ENCODE data around the gene CHRNB1.
"Not testable (repeated sequence)": the region's sequence is repeated elsewhere in the genome, so short reads cannot be mapped to it uniquely, and the experiment has no call there.

CHRNB1 gene

DNA sequence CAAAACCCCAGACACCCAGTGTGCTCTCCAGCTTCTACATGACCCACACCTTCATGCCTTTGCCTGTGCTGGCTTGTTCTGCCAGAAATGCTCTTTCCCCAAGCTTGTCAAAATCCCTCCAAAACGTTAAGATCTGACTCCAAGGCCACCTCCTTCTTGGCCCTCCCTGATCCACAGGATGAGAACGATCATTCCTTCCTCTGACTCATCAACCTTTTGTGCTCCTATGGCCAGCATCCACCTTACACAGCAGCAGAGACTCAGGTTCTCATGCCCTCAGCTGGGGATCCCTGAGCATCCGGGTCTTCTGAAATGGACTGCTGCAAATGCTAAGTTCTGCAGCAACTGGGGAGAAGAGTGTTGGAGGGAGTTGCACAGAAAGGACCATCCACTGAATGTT lies 31.6 kb downstream of the CHRNB1 start:
- peak; percentile 46 for DNase-seq (ENCODE audit: low read depth)
- H3K4me3 ChIP-seq (replicated peaks; ENCODE audit: low read depth, low read length), result no peak overlapping the region
- TF ChIP-seq, protein P1, sequence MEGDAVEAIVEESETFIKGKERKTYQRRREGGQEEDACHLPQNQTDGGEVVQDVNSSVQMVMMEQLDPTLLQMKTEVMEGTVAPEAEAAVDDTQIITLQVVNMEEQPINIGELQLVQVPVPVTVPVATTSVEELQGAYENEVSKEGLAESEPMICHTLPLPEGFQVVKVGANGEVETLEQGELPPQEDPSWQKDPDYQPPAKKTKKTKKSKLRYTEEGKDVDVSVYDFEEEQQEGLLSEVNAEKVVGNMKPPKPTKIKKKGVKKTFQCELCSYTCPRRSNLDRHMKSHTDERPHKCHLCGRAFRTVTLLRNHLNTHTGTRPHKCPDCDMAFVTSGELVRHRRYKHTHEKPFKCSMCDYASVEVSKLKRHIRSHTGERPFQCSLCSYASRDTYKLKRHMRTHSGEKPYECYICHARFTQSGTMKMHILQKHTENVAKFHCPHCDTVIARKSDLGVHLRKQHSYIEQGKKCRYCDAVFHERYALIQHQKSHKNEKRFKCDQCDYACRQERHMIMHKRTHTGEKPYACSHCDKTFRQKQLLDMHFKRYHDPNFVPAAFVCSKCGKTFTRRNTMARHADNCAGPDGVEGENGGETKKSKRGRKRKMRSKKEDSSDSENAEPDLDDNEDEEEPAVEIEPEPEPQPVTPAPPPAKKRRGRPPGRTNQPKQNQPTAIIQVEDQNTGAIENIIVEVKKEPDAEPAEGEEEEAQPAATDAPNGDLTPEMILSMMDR (IDR thresholded peaks at IDR 0.05; ENCODE audit: low read length, missing control alignments), result no peak

DNA sequence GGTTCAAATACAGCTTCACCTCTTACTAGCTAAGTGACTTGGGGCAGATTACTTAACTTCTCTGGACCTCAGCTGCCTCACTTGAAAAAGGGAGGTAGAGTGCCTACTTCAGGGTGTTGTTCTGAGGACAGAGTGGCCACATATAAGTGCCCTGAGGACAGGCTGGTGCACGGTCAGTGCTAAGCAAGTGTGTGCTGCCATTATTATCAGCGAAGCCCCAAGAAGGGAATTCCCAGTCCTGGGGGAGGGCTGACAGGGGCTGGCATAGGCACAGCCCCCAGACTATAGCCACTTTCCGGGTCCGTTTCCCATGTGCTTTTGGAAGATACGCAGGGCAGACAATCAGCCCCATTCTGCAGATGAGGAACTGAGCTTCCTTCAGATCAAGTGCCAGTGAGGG lies 32.1 kb downstream of the CHRNB1 start:
- TF ChIP-seq, protein P1 (IDR thresholded peaks at IDR 0.05; ENCODE audit: low read length, missing control alignments), result no peak
- H3K4me3 ChIP-seq (replicated peaks; ENCODE audit: low read depth, low read length), result no peak overlapping the region

DNA sequence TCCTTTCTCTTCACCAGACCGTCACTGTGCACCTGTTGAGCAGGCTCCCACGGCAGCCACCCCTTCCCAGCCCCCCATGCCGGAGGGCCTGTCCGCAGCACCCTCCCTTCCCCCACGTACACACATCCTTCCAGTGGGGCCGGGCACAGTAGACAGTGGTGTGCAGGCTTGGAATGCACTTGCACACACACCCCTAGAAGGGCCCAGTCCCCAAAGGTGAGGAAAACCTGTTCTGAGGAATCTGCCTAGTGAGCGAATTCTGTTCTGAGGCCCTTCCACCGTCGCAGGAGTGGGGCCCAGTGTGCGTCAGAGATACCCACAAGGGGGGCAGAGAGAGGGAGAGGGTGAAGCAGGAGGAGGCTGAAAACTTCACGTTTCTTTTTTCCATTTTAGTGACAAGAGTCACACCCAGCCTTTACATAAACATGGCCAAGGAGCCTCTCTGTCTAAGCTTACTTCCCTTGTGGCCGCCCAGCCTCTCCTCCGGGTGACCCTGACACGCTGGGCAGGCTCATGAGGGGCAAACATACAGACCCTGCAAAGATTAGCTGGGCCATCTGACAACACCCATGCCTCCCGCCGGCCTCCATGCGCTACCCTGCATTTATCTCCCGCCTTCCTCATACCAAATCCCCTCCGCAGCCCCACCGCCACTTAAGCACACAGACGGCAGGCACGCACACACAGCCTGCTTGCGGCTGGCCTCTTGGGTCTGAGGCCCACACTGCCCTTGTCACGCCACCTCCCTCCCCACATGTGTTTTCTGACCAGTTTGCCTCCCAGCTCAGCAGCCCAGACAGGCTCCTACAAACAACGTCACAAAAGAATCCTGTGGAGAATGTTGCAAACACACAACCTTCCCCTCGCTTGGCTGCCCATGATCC lies 32.8 kb downstream of the CHRNB1 start:
- TF ChIP-seq, protein P1 (IDR thresholded peaks at IDR 0.05; ENCODE audit: low read length, missing control alignments), result no peak
- H3K4me3 ChIP-seq (replicated peaks; ENCODE audit: low read depth, low read length), result peak overlapping the region; percentile 71
- peak; percentile 78 for DNase-seq (ENCODE audit: low read depth)

More for the DNA sequence above, 32.1 kb downstream of the CHRNB1 start:
- no peak for DNase-seq (ENCODE audit: low read depth)

DNA sequence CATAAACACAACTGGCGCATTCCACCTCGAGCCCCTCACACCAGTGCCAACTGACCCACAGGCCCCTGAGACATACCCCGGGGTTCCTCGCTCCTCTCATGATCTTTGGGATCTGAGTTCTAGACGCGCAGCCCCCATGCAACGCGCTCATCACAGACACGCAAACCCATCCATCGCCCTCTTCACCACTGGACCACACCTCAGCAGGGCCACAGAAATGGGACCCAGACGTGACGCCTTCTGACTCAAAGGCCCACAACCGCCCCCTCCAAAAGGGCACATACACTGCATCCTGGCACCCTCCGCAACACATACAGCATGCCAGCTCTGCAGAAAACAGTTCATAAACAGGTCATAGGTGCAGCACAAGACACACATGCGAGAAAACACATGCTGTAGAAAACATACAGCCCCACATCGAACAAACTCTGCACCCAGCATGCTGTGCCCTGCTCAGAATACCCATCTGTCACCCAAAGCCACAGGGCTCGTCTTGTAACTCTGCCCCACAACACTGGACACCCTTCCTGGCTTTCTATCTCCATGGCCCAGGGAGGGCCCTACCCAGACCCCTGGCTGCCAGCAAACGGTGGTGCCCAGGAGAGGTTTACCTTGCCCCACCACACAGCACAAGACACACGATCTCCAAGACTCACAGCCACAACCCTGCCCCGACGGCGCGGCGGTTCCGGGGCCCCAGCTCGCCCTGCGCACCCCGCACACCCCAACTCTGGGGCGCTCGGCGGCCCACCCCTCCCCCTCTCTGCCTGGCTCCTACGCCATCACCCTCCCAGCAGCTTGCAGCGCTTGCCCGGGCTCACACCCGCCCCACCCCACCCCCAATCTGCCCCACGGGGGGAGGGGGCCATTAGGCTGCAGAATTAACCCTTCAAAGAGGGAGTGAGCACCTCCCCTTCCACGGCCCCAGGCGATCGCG lies 33.7 kb downstream of the CHRNB1 start:
- TF ChIP-seq, protein P1 (IDR thresholded peaks at IDR 0.05; ENCODE audit: low read length, missing control alignments), result no peak
- no peak for DNase-seq (ENCODE audit: low read depth)
- peak overlapping the region; percentile 71 for H3K4me3 ChIP-seq (replicated peaks; ENCODE audit: low read depth, low read length)

DNA sequence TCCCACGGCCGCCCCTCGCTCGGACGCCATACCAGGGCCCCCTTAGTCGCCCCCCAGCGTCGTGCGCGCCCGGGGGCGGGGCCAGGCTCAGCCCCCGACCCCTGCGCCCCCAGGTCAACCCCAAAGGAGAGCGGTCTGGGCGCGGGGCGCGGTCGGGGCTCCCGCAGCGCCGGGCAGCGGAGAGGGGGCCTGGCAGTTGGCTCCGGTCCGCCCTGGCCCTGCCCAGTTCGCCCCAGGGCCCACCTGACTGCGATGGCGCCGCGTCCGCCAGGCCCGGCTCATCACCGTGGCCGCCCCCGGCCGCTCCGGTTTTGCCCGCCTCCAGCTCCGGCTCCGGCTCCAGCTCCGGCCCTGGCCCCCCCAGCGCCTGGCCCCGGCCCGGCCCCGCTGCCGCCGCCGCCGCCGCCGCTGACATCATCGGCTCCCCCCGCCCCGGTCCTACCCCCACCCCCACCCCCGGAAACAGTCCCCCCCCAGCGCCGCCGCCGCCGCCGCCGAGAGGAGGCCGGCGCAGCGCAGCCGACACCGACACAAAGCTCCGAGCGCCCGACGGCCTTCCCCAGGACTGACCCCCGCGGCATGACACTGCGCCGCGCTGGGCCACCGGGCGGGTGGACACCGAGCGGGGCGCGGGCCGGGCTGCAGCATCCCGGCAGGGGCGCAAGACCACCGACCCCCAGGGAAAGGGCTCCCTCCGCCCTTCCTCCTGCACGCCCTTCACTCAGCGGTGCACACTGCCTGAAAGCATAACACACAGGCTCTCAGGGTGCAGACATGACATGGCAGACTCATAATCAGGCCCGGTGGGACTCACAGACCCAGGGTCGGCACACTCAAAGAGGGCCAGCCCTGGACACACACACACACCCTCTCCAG lies 34.6 kb downstream of the CHRNB1 start, which contains the start of gene ZBTB4:
TSS of gene ZBTB4 (minus strand) at position 419 of the 876 bp plus-strand sequence. CDS start 12,830 bp downstream, outside the sequence.
- peak within 1 kb of the TSS; percentile 71 for H3K4me3 ChIP-seq (replicated peaks; ENCODE audit: low read depth, low read length)
- TF ChIP-seq, protein P1 (IDR thresholded peaks at IDR 0.05; ENCODE audit: low read length, missing control alignments), result no peak
- no peak for DNase-seq (ENCODE audit: low read depth)

DNA sequence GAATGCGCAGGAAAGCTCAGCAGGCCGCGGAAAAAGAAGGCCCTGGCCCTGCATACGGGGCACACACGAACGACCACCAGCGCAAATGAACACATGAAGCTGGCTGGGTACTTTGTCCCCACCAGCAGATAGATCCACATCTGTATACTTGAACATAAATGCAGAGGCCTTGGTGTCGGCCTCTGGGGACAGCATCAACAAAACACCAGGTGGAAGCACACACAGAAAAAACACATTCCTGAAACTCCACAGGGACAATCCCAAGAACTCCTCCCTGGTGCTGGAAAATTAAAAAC lies 35.2 kb downstream of the CHRNB1 start:
- no peak for DNase-seq (ENCODE audit: low read depth)
- H3K4me3 ChIP-seq (replicated peaks; ENCODE audit: low read depth, low read length), result peak overlapping the region; percentile 71
- TF ChIP-seq, protein P1 (IDR thresholded peaks at IDR 0.05; ENCODE audit: low read length, missing control alignments), result no peak

DNA sequence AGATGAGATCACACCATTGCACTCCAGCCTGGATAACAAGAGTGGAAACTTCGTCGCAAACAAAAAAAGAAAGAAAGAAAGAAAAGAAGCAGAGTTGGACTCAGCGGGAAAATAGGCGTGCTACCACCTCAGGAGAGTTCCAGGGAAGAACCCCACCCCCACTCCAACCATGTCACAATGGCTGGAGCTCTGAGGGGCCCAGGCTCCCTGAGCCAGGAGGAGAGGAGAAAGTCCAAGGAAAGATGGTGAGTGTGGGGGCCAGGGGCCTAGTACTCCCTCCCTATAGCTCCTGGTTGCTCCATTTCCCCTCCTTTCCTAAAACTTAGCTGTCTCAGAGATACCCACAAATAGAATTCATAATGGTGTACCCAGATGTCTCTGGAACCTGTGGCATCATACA lies 36.4 kb downstream of the CHRNB1 start, which contains the start of gene SLC35G6:
TSS of gene SLC35G6 (plus strand) at position 172 of the 400 bp plus-strand sequence. CDS start at position 243, 71 bp downstream.
- DNase-seq (ENCODE audit: low read depth); H3K4me3 ChIP-seq (replicated peaks; ENCODE audit: low read depth, low read length): not testable (repeated sequence)

DNA sequence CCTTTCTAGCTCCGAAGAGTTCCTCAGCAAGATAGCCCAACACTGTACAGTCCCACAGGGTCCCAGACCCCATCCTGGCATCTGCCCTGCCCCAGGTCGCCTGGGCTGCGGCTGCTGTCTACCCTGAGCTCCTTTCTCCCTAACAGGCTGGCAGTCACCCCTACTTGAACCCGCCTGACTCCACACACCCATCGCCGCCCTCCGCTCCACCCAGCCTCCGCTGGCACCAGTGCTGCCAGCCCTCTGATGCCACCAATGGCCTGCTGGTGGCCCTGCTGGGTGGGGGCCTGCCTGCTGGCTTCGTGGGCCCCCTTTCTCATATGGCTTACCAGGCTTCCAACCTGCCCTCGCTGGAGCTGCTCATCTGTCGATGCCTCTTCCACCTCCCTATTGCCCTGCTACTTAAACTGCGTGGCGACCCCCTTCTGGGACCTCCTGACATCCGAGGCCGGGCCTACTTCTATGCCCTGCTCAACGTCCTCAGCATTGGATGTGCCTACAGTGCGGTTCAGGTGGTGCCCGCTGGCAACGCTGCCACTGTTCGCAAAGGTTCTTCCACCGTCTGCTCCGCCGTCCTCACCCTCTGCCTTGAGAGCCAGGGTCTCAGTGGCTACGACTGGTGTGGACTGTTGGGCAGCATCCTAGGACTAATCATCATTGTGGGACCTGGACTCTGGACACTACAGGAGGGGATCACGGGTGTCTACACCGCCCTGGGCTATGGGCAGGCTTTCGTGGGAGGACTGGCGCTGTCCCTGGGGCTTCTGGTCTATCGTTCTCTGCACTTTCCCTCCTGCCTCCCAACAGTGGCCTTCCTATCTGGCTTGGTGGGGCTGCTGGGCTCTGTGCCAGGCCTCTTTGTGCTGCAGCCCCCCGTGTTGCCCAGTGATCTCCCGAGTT lies 37.2 kb downstream of the CHRNB1 start:
- H3K4me3 ChIP-seq (replicated peaks; ENCODE audit: low read depth, low read length); DNase-seq (ENCODE audit: low read depth): not testable (repeated sequence)

DNA sequence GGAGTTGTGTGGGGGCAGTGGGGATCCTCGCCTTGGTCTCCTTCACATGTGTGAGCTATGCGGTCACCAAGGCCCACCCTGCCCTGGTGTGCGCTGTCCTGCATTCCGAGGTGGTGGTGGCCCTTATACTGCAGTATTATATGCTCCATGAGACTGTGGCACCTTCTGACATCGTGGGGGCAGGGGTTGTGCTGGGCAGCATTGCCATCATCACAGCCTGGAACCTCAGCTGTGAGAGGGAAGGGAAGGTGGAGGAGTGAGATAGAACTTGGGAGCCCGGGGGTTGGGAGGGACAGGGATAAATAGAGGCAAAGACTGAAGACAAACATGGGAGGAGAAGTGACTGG lies 37.9 kb downstream of the CHRNB1 start:
- not testable (repeated sequence) for DNase-seq (ENCODE audit: low read depth)
- H3K4me3 ChIP-seq (replicated peaks; ENCODE audit: low read depth, low read length), result peak overlapping the region; percentile 85
